Glutamatergic neuron (in vitro differentiated cells): ENCODE data around the gene GMDS. TPM values are rescaled to one million over a fixed set of nuclear protein-coding genes. Genes with fewer than 3 reads are reported as not detected.

Experiments
- DNase-seq: peaks from one replicate; pipeline ENCODE4 v3.0.0; 2022
- H3K27ac Mint-ChIP-seq: one replicate; pipeline ENCODE4 v1.8.0; 2020; ENCODE audit warnings: mild to moderate bottlenecking, mixed read lengths, inconsistent platforms; ENCODE audit not compliant: unreplicated experiment
- H3K27me3 Mint-ChIP-seq: one replicate; pipeline ENCODE4 v1.8.0; 2020; ENCODE audit warnings: mild to moderate bottlenecking, moderate library complexity, mixed read lengths, inconsistent platforms; ENCODE audit not compliant: unreplicated experiment
- H3K36me3 Mint-ChIP-seq: one replicate; pipeline ENCODE4 v1.8.0; 2020; ENCODE audit warnings: mild to moderate bottlenecking, mixed read lengths, inconsistent platforms; ENCODE audit not compliant: unreplicated experiment
- H3K4me1 Mint-ChIP-seq: one replicate; pipeline ENCODE4 v1.8.0; 2020; ENCODE audit warnings: mild to moderate bottlenecking, low read depth, mixed read lengths, inconsistent platforms; ENCODE audit not compliant: unreplicated experiment
- H3K4me3 Mint-ChIP-seq: one replicate; pipeline ENCODE4 v1.8.0; 2020; ENCODE audit warnings: mild to moderate bottlenecking, mixed read lengths, inconsistent platforms; ENCODE audit not compliant: unreplicated experiment
- H3K9me3 Mint-ChIP-seq: one replicate; pipeline ENCODE4 v1.8.0; 2020; ENCODE audit warnings: mild to moderate bottlenecking, moderate library complexity, mixed read lengths, inconsistent platforms; ENCODE audit not compliant: unreplicated experiment
- CTCF ChIP-seq: fragments of 200-600 bp; sonication (generic); IDR thresholded peaks from one replicate; pipeline ENCODE4 v1.5.0; 2021; ENCODE audit not compliant: partially characterized antibody, unreplicated experiment
- total RNA-seq: library from RNA; stranded (reverse); fragmentation: NEBNext Ultra II Directional; extraction: Animal tissue kit (Norgen Biotek cat#: 25700); gene quantifications from one replicate; pipeline ENCODE4 v1.2.1, GENCODE V29; 2021; ENCODE audit not compliant: unreplicated experiment

GMDS gene
- total RNA-seq, 1 donor from 2014 or later = 8.9 TPM

- Mint-ChIP-seq H3K4me1 (peaks cover 4% of the 10 kb centered on the region), H3K36me3 (no peaks in the 10 kb centered on the region), H3K27me3 (peaks cover 1% of the 10 kb centered on the region), H3K4me3 (no peak overlapping the region), H3K9me3 (no peaks in the 10 kb centered on the region), H3K27ac (no peak overlapping the region)
- DNase-seq = no peak
- no peak for TF ChIP-seq CTCF
Observed at GRCh38 chr6:2194643-2195042, 50.8 kb downstream of the GMDS start.

- Mint-ChIP-seq H3K4me3 (no peak overlapping the region), H3K27me3 (peaks cover 1% of the 10 kb centered on the region), H3K9me3 (no peaks in the 10 kb centered on the region), H3K36me3 (no peaks in the 10 kb centered on the region), H3K27ac (no peak overlapping the region), H3K4me1 (peaks cover 4% of the 10 kb centered on the region)
- no peak for DNase-seq
- TF ChIP-seq CTCF = no peak
Observed at GRCh38 chr6:2193931-2194330, 51.5 kb downstream of the GMDS start.

- H3K27me3 Mint-ChIP-seq = peaks cover 1% of the 10 kb centered on the region
- no peak for TF ChIP-seq CTCF
- no peak for DNase-seq
- H3K4me3 Mint-ChIP-seq = no peak overlapping the region
- no peaks in the 10 kb centered on the region for H3K9me3 Mint-ChIP-seq
- no peaks in the 10 kb centered on the region for H3K36me3 Mint-ChIP-seq
- H3K4me1 Mint-ChIP-seq = peaks cover 4% of the 10 kb centered on the region
- H3K27ac Mint-ChIP-seq = no peak overlapping the region
Observed at GRCh38 chr6:2192976-2193375, 52.4 kb downstream of the GMDS start.

GRCh38 chr6:2191390-2191740 lies 54.0 kb downstream of the GMDS start:
- H3K36me3 Mint-ChIP-seq = no peaks in the 10 kb centered on the region
- no peak overlapping the region for H3K4me3 Mint-ChIP-seq
- no peak for TF ChIP-seq CTCF

GRCh38 chr6:2190661-2191389 lies 54.6 kb downstream of the GMDS start:
- Mint-ChIP-seq H3K27ac (no peak overlapping the region), H3K4me1 (peaks cover 2% of the 10 kb centered on the region), H3K27me3 (no peaks in the 10 kb centered on the region), H3K36me3 (no peaks in the 10 kb centered on the region), H3K4me3 (no peak overlapping the region), H3K9me3 (no peaks in the 10 kb centered on the region)
- TF ChIP-seq CTCF = no peak
- no peak for DNase-seq

More at GRCh38 chr6:2191390-2191740, 54.0 kb downstream of the GMDS start:
- Mint-ChIP-seq H3K4me1 (peaks cover 4% of the 10 kb centered on the region), H3K27ac (no peak overlapping the region), H3K9me3 (no peaks in the 10 kb centered on the region), H3K27me3 (no peaks in the 10 kb centered on the region)
- DNase-seq = no peak
